H4 (cell line): ENCODE data around the gene TMED1. TPM values are rescaled to one million over a fixed set of nuclear protein-coding genes. Genes with fewer than 3 reads are reported as not detected.
"Not testable (repeated sequence)": the region's sequence is repeated elsewhere in the genome, so short reads cannot be mapped to it uniquely, and the experiment has no call there.

Source experiments
- DNase-seq: peaks from one replicate; pipeline ENCODE4 v3.0.0-alpha.2; 2015; ENCODE audit warnings: low spot score
- total RNA-seq: library from RNA; depleted of rRNA; stranded (reverse); fragments of >200 nt; shearing (Covaris generic); gene quantifications from 2 replicates; pipeline ENCODE4 v1.2.3, GENCODE V29; 2014

The TMED1 gene
- total RNA-seq, 1 experiment from 2014 or later: 66.2 TPM

- no peak for DNase-seq
Observed at GRCh38 chr19:10862561-10863106, 26.6 kb upstream of the TMED1 start.

GRCh38 chr19:10861103-10861651, 25.2 kb upstream of the TMED1 start:
- peak; percentile 43 for DNase-seq

DNA sequence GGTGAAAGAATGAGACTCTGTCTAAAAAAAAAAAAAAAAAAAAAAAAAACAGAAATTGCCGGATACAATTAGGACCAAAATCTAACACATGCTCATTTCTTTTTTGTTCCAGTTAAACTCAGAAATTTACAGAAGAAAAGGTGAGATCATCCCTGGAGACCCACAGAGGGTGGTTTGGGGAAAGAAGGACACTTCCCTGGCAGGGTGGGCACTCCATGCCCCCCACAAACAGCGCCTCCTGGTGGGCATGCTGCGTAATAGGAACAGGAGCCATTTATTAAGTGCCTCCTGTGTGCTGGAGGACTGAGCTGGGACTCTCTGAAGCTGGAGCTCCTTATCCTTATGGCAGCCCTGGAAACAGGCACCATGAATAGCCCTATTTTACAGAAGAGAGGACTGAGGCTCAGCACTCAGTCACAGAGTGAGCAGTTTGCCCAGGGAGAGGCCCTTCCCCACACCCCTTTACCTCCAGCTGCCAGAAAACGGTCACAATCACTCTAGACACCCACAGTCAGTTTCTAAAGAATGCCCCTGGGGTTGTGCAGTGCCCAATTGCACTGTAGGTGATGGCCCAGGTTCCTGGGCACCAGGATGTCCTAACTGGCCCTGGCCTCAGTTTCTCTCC, 22.3 kb upstream of the TMED1 start:
- DNase-seq: no peak

- DNase-seq: not testable (repeated sequence)
Observed at GRCh38 chr19:10856899-10857298, 20.9 kb upstream of the TMED1 start.

DNA sequence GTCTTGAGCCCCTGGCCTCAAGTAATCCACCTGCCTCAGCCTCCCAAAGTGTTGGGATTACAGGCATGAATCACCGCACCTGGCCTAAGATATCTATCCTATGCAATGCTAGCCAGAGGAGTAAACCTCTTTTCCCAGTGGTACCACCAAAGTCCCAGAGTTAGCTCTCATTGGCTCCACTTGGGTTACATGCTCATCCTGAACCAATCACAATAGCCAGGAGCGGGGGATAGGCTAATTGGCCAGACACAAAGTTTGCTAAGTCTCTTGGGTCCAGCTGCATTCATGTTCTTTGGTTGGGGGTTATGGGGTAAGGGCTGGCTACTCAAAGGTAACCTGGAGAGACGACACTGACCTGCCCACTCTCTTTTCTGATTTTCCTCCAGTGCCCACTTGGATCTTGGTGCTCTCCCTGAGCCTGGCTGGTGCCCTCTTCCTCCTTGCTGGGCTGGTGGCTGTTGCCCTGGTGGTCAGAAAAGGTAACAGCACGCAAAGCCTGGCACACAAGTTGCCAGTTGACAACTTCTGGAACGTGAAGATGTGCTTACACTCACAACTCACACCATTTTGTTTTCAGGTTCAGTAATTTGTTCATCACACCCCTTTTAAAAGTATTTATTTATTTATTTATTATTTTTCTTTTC, 20.0 kb upstream of the TMED1 start:
- DNase-seq: no peak

GRCh38 chr19:10854350-10855089, 18.5 kb upstream of the TMED1 start:
- DNase-seq: no peak

GRCh38 chr19:10852941-10853340, 16.9 kb upstream of the TMED1 start:
- no peak for DNase-seq

GRCh38 chr19:10852098-10852800, 16.2 kb upstream of the TMED1 start:
- DNase-seq: peak; percentile 72

DNA sequence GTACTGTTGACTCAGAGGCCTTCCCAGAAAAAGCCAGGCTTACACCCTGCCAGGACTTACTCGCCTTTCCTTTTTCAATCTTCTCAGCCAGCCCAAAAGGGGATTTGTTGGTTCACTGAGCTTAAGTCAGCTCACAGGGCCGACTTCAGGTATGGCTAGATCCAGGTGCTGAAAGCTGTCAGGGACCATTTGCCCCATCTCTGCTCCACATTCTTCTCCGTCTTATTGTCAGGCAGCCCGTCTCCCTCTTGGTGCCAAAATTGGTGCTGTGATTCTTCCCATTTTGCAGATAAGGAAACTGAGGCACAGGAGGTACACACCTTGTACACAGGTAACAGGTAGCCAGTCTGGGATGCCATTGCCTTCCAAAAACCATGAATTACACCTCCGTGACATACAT, 14.6 kb upstream of the TMED1 start:
- DNase-seq: no peak

DNA sequence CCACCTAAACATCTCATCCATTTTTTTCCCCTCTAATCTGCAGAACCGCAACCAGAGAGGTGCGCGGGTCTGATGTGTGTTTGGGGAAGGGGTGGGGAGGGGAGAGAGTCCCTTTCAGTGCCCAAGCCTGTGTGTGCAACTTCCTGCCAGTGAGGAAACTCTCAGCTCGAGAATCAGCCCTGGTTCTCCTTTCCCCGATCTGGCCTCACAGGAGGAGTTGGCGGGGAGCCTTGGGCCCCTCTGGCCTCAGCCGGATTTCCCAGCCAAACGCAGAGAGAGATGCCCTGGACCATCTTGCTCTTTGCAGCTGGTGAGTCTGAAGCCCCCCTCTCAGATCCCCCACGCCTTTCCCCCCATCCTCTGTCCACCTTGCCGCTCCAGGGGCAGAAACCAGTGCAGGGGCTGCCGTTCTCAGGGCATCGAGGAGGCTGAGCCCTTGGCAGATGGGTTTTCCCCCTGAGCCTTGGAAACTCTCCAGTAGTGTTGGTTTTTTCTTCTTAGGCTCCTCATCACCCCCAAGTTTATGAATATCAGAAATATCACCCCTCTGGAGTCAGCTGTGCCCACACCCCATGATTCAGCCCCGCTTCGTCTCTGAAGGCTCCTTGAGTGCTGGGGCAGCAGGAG, 12.3 kb upstream of the TMED1 start, which contains the start of gene C19orf38:
Gene C19orf38, plus strand, starts transcription at position 186 of the 627 bp plus-strand sequence. Its CDS starts 94 bp downstream, at position 280.
- DNase-seq: no peak

GRCh38 chr19:10846500-10847202, 10.6 kb upstream of the TMED1 start:
- DNase-seq: no peak

- DNase-seq: no peak
Observed at GRCh38 chr19:10842788-10843187, 6.8 kb upstream of the TMED1 start.

DNA sequence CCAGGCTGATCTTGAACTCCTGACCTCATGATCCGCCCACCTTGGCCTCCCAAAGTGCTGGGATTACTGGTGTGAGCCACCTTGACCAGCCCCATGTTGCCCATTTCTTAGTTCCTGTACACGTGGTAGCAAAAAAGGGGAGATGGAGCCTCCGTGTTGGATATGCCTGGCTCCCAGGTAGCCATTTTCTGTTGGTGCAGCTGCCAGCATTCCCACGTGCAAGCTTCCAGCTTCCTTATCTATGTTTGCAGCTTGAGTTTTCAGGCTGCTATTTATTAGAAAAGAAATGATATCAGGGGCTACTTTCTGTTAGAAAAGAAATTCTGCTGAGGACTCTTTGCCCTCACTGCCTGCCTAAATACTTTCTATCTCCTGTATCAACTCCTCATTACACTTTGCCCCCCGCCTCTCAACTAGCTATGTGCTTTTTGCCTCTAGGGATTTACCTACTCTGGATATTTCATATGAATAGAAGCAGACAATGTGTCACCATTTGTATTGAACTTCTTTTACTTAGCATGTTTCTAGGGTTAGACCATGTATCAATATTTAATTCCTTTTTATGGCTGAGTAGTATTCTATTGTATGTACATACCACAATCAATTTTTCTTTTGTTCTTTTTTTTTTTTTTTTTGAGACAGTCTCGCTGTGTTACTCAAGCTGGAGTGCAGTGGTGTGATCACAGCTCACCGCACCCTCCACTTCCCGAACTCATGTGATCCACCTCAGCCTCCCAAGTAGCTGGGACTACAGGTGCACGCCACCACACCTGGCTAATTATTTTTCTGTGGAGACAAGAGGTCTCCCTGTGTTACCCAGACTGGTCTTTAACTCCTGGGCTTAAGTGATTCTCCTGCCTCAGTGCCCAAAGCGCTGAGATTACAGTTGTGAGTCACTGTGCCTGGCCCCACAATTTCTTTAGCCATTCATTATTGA, 3.4 kb upstream of the TMED1 start:
- DNase-seq: no peak

GRCh38 chr19:10838377-10838776, 2.4 kb upstream of the TMED1 start:
- DNase-seq: no peak

GRCh38 chr19:10837649-10838048, 1.6 kb upstream of the TMED1 start:
- DNase-seq: not testable (repeated sequence)

- peak; percentile 78 for DNase-seq
Observed at GRCh38 chr19:10836479-10837330, 693 bp upstream of the TMED1 start.

GRCh38 chr19:10835089-10835753, 791 bp downstream of the TMED1 start:
- no peak for DNase-seq

GRCh38 chr19:10832939-10833296, 3.1 kb downstream of the TMED1 start:
- no peak for DNase-seq
